H9 (cell line): ENCODE measurements around the gene SPEG. TPM values are rescaled to one million over a fixed set of nuclear protein-coding genes. Genes with fewer than 3 reads are reported as not detected.

Experiments used
- DNase-seq: peaks from one replicate; pipeline ENCODE4 v3.0.0-alpha.2; 2017
- H2AFZ ChIP-seq: one replicate; pipeline ENCODE4 v1.6.1; 2013; ENCODE audit warnings: mild to moderate bottlenecking, low read length, control low read depth, moderate library complexity
- H2AK5ac ChIP-seq: 2 replicates; pipeline ENCODE4 v1.6.1; 2013; ENCODE audit warnings: low read length, control low read depth, mixed read lengths; ENCODE audit not compliant: insufficient read length
- H2BK120ac ChIP-seq: one replicate; pipeline ENCODE4 v1.6.1; 2013; ENCODE audit warnings: low read depth, mild to moderate bottlenecking, low read length, control low read depth, inconsistent platforms; ENCODE audit not compliant: poor library complexity, severe bottlenecking
- H2BK12ac ChIP-seq: 2 replicates; pipeline ENCODE4 v1.6.1; 2013; ENCODE audit warnings: low read length, control low read depth, mixed read lengths, low read depth; ENCODE audit not compliant: insufficient read length
- H2BK15ac ChIP-seq: 2 replicates; pipeline ENCODE4 v1.6.1; 2013; ENCODE audit warnings: low read depth, low read length, control low read depth
- H2BK20ac ChIP-seq: one replicate; pipeline ENCODE4 v1.6.1; 2013; ENCODE audit warnings: low read depth, mild to moderate bottlenecking, low read length, control low read depth, inconsistent platforms; ENCODE audit not compliant: poor library complexity, severe bottlenecking
- H2BK5ac ChIP-seq: 2 replicates; pipeline ENCODE4 v1.6.1; 2013; ENCODE audit warnings: low read length, control low read depth, mixed read lengths; ENCODE audit not compliant: insufficient read length
- H3K14ac ChIP-seq: 2 replicates; pipeline ENCODE4 v1.6.1; 2013; ENCODE audit warnings: low read length, control low read depth; ENCODE audit not compliant: insufficient read depth
- H3K18ac ChIP-seq: 2 replicates; pipeline ENCODE4 v1.6.1; 2013; ENCODE audit warnings: low read depth, mild to moderate bottlenecking, mixed read lengths, low read length, control low read depth; ENCODE audit not compliant: insufficient read length
- H3K23ac ChIP-seq: 2 replicates; pipeline ENCODE4 v1.6.1; 2013; ENCODE audit warnings: low read length, control low read depth, mixed read lengths, low read depth; ENCODE audit not compliant: insufficient read length
- H3K23me2 ChIP-seq: 2 replicates; pipeline ENCODE4 v1.6.1; 2013; ENCODE audit warnings: low read depth, mild to moderate bottlenecking, mixed read lengths, low read length, control low read depth; ENCODE audit not compliant: insufficient read length, poor library complexity, severe bottlenecking
- H3K27ac ChIP-seq: 2 replicates; pipeline ENCODE4 v1.5.1; 2013; ENCODE audit warnings: low read length, control low read depth, mixed read lengths, low read depth; ENCODE audit not compliant: insufficient read length
- H3K27me3 ChIP-seq: 2 replicates; pipeline ENCODE4 v1.6.1; 2013; ENCODE audit warnings: low read length, control low read depth, inconsistent platforms; ENCODE audit not compliant: insufficient read depth
- H3K4ac ChIP-seq: 2 replicates; pipeline ENCODE4 v1.6.1; 2013; ENCODE audit warnings: low read depth, mild to moderate bottlenecking, control low read depth, inconsistent platforms, low read length, moderate library complexity
- H3K4me1 ChIP-seq: 2 replicates; pipeline ENCODE4 v1.6.1; 2013; ENCODE audit warnings: low read length, control low read depth, inconsistent platforms; ENCODE audit not compliant: insufficient read depth
- H3K4me2 ChIP-seq: 2 replicates; pipeline ENCODE4 v1.6.1; 2013; ENCODE audit warnings: low read length, control low read depth, mixed read lengths; ENCODE audit not compliant: insufficient read length, insufficient read depth
- H3K56ac ChIP-seq: 2 replicates; pipeline ENCODE4 v1.6.1; 2013; ENCODE audit warnings: low read depth, mild to moderate bottlenecking, mixed read lengths, low read length, control low read depth; ENCODE audit not compliant: insufficient read length
- H3K79me1 ChIP-seq: 2 replicates; pipeline ENCODE4 v1.6.1; 2013; ENCODE audit warnings: low read depth, mild to moderate bottlenecking, moderate library complexity, low read length, control low read depth, inconsistent platforms; ENCODE audit not compliant: insufficient read depth, poor library complexity, severe bottlenecking
- H3K79me2 ChIP-seq: 2 replicates; pipeline ENCODE4 v1.6.1; 2013; ENCODE audit warnings: low read length, control low read depth, inconsistent platforms; ENCODE audit not compliant: insufficient read depth
- H3K9ac ChIP-seq: 2 replicates; pipeline ENCODE4 v1.6.1; 2013; ENCODE audit warnings: low read length, control low read depth, mixed read lengths; ENCODE audit not compliant: insufficient read length; ENCODE audit errors: extremely low read depth
- H3K9me3 ChIP-seq: one replicate; pipeline ENCODE4 v1.6.1; 2013; ENCODE audit warnings: low read depth, low read length, inconsistent platforms; ENCODE audit not compliant: control insufficient read depth
- H3T11ph ChIP-seq: one replicate; pipeline ENCODE4 v1.6.1; 2013; ENCODE audit warnings: mild to moderate bottlenecking, low read length, control low read depth, inconsistent platforms
- H4K20me1 ChIP-seq: one replicate; pipeline ENCODE4 v1.6.1; 2013; ENCODE audit not compliant: control insufficient read depth, insufficient read length, insufficient read depth
- H4K5ac ChIP-seq: 2 replicates; pipeline ENCODE4 v1.6.1; 2013; ENCODE audit warnings: low read depth, mild to moderate bottlenecking, mixed read lengths, low read length, control low read depth; ENCODE audit not compliant: insufficient read length
- H4K8ac ChIP-seq: replicated peaks from 2 replicates; pipeline ENCODE4 v1.6.1; 2013; ENCODE audit warnings: low read length, control low read depth, mixed read lengths, low read depth; ENCODE audit not compliant: insufficient read length
- H4K91ac ChIP-seq: 2 replicates; pipeline ENCODE4 v1.6.1; 2013; ENCODE audit warnings: low read depth, mild to moderate bottlenecking, moderate library complexity, mixed read lengths, low read length, control low read depth; ENCODE audit not compliant: insufficient read length
- H3K27ac Mint-ChIP-seq, 3 experiments: 2 replicates in 2 of 3; 3 replicates in 1 of 3; pipeline ENCODE4 v1.8.0; 2020 to 2021; ENCODE audit warnings: mixed read lengths in 3 of 3, mild to moderate bottlenecking in 1 of 3, moderate library complexity in 1 of 3
- H3K27me3 Mint-ChIP-seq: 2 replicates; pipeline ENCODE4 v1.8.0; 2021; ENCODE audit warnings: low read depth, mild to moderate bottlenecking, moderate library complexity, mixed read lengths
- H3K36me3 Mint-ChIP-seq, 3 experiments: 2 replicates in 2 of 3; 3 replicates in 1 of 3; pipeline ENCODE4 v1.8.0; 2020 to 2021; ENCODE audit warnings: low read depth in 3 of 3, mixed read lengths in 3 of 3; ENCODE audit not compliant: insufficient read depth in 1 of 3
- H3K4me1 Mint-ChIP-seq, 2 experiments: 2 replicates each; pipeline ENCODE4 v1.8.0; 2020; ENCODE audit warnings: mixed read lengths in 2 of 2
- H3K4me3 Mint-ChIP-seq, 2 experiments: 2 replicates in 1 of 2; 3 replicates in 1 of 2; pipeline ENCODE4 v1.8.0; 2020 to 2021; ENCODE audit warnings: mild to moderate bottlenecking in 2 of 2, mixed read lengths in 2 of 2, moderate library complexity in 1 of 2
- H3K9me3 Mint-ChIP-seq, 2 experiments: 2 replicates in 1 of 2; 3 replicates in 1 of 2; pipeline ENCODE4 v1.8.0; 2020; ENCODE audit warnings: mild to moderate bottlenecking in 2 of 2, mixed read lengths in 2 of 2, moderate library complexity in 1 of 2
- WGBS: extraction: QIAGEN DNeasy Blood & Tissue Kit; methylation state at CpG from one replicate; pipeline ENCODE4 v1.1.7; 2013; ENCODE audit warnings: missing lambda C conversion rate, low lambda C conversion rate, mixed read lengths; ENCODE audit not compliant: insufficient read length; ENCODE audit errors: extremely low coverage; 5-methylcytosine and 5-hydroxymethylcytosine counted together
- total RNA-seq: library from RNA; stranded (reverse); gene quantifications from 2 replicates; pipeline ENCODE4 v1.2.1, GENCODE V29; 2021
- TF ChIP-seq, protein P1 (sequence below): fragments of 200-600 bp; sonication (generic); conservative IDR thresholded peaks from 3 replicates; pipeline ENCODE4 v1.8.0; 2021; ENCODE audit warnings: antibody characterized with exemption, mild to moderate bottlenecking

SPEG gene
- total RNA-seq, 1 experiment from 2014 or later: 23.7 TPM

DNA sequence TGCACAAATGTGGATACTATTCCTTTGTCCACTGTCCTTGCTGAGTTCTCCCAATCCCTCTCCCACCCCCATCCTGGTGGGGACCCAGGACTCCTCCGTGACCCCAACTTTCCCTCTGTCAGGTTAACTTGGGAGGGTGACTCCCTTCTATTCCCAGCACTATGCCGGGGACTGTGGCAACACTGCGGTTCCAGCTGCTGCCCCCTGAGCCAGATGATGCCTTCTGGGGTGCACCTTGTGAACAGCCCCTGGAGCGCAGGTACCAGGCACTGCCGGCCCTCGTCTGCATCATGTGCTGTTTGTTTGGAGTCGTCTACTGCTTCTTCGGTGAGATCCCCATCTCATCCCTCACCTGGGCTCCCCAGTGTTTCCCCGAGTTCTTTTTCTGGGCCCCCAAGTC is 109.9 kb downstream of the SPEG start:
- peaks cover 0 to 4% of the 10 kb centered on the region in 2 experiments; a peak in 1 of 5 replicates for H3K9me3 Mint-ChIP-seq
- peak overlapping the region; percentile 70 for H3K4me2 ChIP-seq

More for the DNA sequence above, 109.9 kb downstream of the SPEG start:
- Histone ChIP-seq H2AK5ac (no peak overlapping the region), H4K8ac (no peak overlapping the region), H3K4me1 (peaks cover 5% of the 10 kb centered on the region; the same call in 1 of the 2 replicates), H3K27me3 (no peaks in the 10 kb centered on the region), H3K79me2 (no peaks in the 10 kb centered on the region), H3K79me1 (no peaks in the 10 kb centered on the region), H3T11ph (no peak overlapping the region), H3K18ac (no peak overlapping the region), H3K27ac (no peak overlapping the region), H2BK120ac (no peak overlapping the region), H3K23me2 (peaks cover 16% of the 10 kb centered on the region), H2BK15ac (no peak overlapping the region), H3K14ac (no peak overlapping the region), H3K56ac (no peak overlapping the region), H3K23ac (no peak overlapping the region), H2AFZ (no peak overlapping the region), H2BK20ac (no peak overlapping the region), H2BK5ac (no peak overlapping the region), H4K91ac (no peak overlapping the region), H4K20me1 (no peaks in the 10 kb centered on the region), H3K4ac (no peak overlapping the region), H4K5ac (no peak overlapping the region), H3K9me3 (no peaks in the 10 kb centered on the region), H2BK12ac (no peak overlapping the region), H3K9ac (peak overlapping the region; percentile 16)
- peak overlapping the region; percentile 87 to 92 for H3K4me3 Mint-ChIP-seq
- H3K27ac Mint-ChIP-seq: peak overlapping the region in 2 of 3 experiments; percentile 34 to 93; a peak in 4 of 7 replicates
- TF ChIP-seq, protein P1, sequence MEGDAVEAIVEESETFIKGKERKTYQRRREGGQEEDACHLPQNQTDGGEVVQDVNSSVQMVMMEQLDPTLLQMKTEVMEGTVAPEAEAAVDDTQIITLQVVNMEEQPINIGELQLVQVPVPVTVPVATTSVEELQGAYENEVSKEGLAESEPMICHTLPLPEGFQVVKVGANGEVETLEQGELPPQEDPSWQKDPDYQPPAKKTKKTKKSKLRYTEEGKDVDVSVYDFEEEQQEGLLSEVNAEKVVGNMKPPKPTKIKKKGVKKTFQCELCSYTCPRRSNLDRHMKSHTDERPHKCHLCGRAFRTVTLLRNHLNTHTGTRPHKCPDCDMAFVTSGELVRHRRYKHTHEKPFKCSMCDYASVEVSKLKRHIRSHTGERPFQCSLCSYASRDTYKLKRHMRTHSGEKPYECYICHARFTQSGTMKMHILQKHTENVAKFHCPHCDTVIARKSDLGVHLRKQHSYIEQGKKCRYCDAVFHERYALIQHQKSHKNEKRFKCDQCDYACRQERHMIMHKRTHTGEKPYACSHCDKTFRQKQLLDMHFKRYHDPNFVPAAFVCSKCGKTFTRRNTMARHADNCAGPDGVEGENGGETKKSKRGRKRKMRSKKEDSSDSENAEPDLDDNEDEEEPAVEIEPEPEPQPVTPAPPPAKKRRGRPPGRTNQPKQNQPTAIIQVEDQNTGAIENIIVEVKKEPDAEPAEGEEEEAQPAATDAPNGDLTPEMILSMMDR: no peak
- no CpG with 5 or more reads among the region's 9 CpGs for WGBS
- DNase-seq: no peak
- peaks cover 20 to 41% (median 39%) of the 10 kb centered on the region in 3 experiments for H3K36me3 Mint-ChIP-seq
- peaks cover 39% of the 10 kb centered on the region for H3K27me3 Mint-ChIP-seq
- H3K4me1 Mint-ChIP-seq: peaks cover 18% of the 10 kb centered on the region in 2 experiments
